Natural killer cell (primary cell): ENCODE results near the gene MED1. TPM values are rescaled to one million over a fixed set of nuclear protein-coding genes. Genes with fewer than 3 reads are reported as not detected.

ENCODE experiments used
- ATAC-seq, 3 donors: fragments of 150-1000 bp in 2 of 3; fragments of 200-7000 bp in 1 of 3; cut with Tn5 transposase; 1 replicate in 1 of 3; 2 replicates in 2 of 3; pipeline ENCODE4 v1.10.0; 2021; ENCODE audit warnings: mild to moderate bottlenecking in 2 of 3, moderate library complexity in 2 of 3
- DNase-seq, 2 donors: peaks; one replicate each; pipeline versions ENCODE4 v3.0.0 to v3.0.0-alpha.2; 2013 to 2021; ENCODE audit warnings: mixed read lengths in 1 of 2
- H3K27ac ChIP-seq: one replicate; pipeline ENCODE4 v1.5.1; 2013; ENCODE audit warnings: mild to moderate bottlenecking, low read length
- H3K27me3 ChIP-seq: one replicate; pipeline ENCODE4 v1.6.1; 2013; ENCODE audit warnings: low read length; ENCODE audit not compliant: control insufficient read depth, insufficient read depth
- H3K36me3 ChIP-seq: one replicate; pipeline ENCODE4 v1.6.1; 2013; ENCODE audit warnings: low read length; ENCODE audit not compliant: control insufficient read depth, insufficient read depth
- H3K4me1 ChIP-seq: one replicate; pipeline ENCODE4 v1.6.1; 2013; ENCODE audit warnings: low read length; ENCODE audit not compliant: control insufficient read depth, insufficient read depth
- H3K4me3 ChIP-seq: one replicate; pipeline ENCODE4 v1.5.1; 2013; ENCODE audit warnings: low read length
- H3K9me3 ChIP-seq: one replicate; pipeline ENCODE4 v1.6.1; 2013; ENCODE audit warnings: low read length; ENCODE audit not compliant: control insufficient read depth, insufficient read depth
- H3K27ac Mint-ChIP-seq, 2 donors: one replicate each; pipeline ENCODE4 v1.8.0; 2022; ENCODE audit warnings: mild to moderate bottlenecking in 2 of 2, mixed read lengths in 2 of 2, moderate library complexity in 1 of 2
- H3K27me3 Mint-ChIP-seq, 2 donors: one replicate each; pipeline ENCODE4 v1.8.0; 2022; ENCODE audit warnings: low read depth in 2 of 2, mixed read lengths in 2 of 2
- H3K36me3 Mint-ChIP-seq: one replicate; pipeline ENCODE4 v1.8.0; 2022; ENCODE audit warnings: mixed read lengths
- H3K4me1 Mint-ChIP-seq, 2 donors: one replicate each; pipeline ENCODE4 v1.8.0; 2022; ENCODE audit warnings: mixed read lengths in 2 of 2
- H3K4me3 Mint-ChIP-seq: one replicate; pipeline ENCODE4 v1.8.0; 2022; ENCODE audit warnings: mild to moderate bottlenecking, moderate library complexity, mixed read lengths
- H3K9me3 Mint-ChIP-seq, 2 donors: one replicate each; pipeline ENCODE4 v1.8.0; 2022; ENCODE audit warnings: mixed read lengths in 2 of 2
- CTCF ChIP-seq: fragments of 200-600 bp; IDR thresholded peaks from one replicate; pipeline ENCODE4 v1.8.0; 2022; ENCODE audit warnings: antibody characterized with exemption
- WGBS: methylation state at CpG from one replicate; pipeline ENCODE4 v1.1.7; 2013; ENCODE audit warnings: missing lambda C conversion rate; ENCODE audit not compliant: insufficient coverage; 5-methylcytosine and 5-hydroxymethylcytosine counted together
- intact Hi-C: fragments of 100-400 bp; cut with micrococcal nuclease; formaldehyde crosslinking; loops from one replicate; pipeline ENCODE4 v1.14.2; 2022
- total RNA-seq, 4 donors: library from RNA; stranded (reverse); fragments of 120-200 nt in 1 of 4; gene quantifications; one replicate each; pipeline versions ENCODE4 v1.2.3 to v1.2.4, GENCODE V29; 2013 to 2022

The MED1 gene
- total RNA-seq, 3 donors from 2014 or later (not counting 1 experiment from before 2014, with no cell fraction given): 44.3 to 63.8 (median 53.4) TPM

GRCh38 chr17:39429600-39429999, 21.5 kb downstream of the MED1 start:
- no peak overlapping the region for H3K27ac ChIP-seq
- no peaks in the 10 kb centered on the region for H3K4me1 ChIP-seq
- Mint-ChIP-seq H3K27me3 (no peaks in the 10 kb centered on the region), H3K4me1 (no peaks in the 10 kb centered on the region), H3K4me3 (no peak overlapping the region), H3K9me3 (no peaks in the 10 kb centered on the region), H3K36me3 (no peaks in the 10 kb centered on the region), H3K27ac (no peak overlapping the region)
- H3K27me3 ChIP-seq: no peaks in the 10 kb centered on the region
- peaks cover 60% of the 10 kb centered on the region for H3K36me3 ChIP-seq
- TF ChIP-seq CTCF: no peak
- no peak overlapping the region for H3K4me3 ChIP-seq
- intact Hi-C loops: no loop called here
- WGBS: 100% methylated on average over 4 of the region's 4 CpGs
- DNase-seq (no peak), ATAC-seq (no peak)
- no peaks in the 10 kb centered on the region for H3K9me3 ChIP-seq

- Histone ChIP-seq H3K4me3 (no peak overlapping the region), H3K9me3 (no peaks in the 10 kb centered on the region), H3K27me3 (no peaks in the 10 kb centered on the region), H3K36me3 (peaks cover 61% of the 10 kb centered on the region), H3K4me1 (no peaks in the 10 kb centered on the region), H3K27ac (no peak overlapping the region)
- intact Hi-C loops: no loop called here
- WGBS: no CpG with 5 or more reads among the region's 1 CpG
- H3K27ac Mint-ChIP-seq: no peak overlapping the region
- ATAC-seq (no peak), DNase-seq (no peak)
- no peaks in the 10 kb centered on the region for H3K4me1 Mint-ChIP-seq
- H3K9me3 Mint-ChIP-seq: no peaks in the 10 kb centered on the region
- peaks cover 21% of the 10 kb centered on the region for H3K36me3 Mint-ChIP-seq
- TF ChIP-seq CTCF: no peak
- H3K4me3 Mint-ChIP-seq: no peak overlapping the region
- no peaks in the 10 kb centered on the region for H3K27me3 Mint-ChIP-seq
Observed at GRCh38 chr17:39416141-39416540, 34.9 kb downstream of the MED1 start.

- H3K4me1 Mint-ChIP-seq: no peaks in the 10 kb centered on the region
- Histone ChIP-seq H3K4me1 (no peaks in the 10 kb centered on the region), H3K9me3 (no peaks in the 10 kb centered on the region), H3K27me3 (no peaks in the 10 kb centered on the region), H3K36me3 (peaks cover 56% of the 10 kb centered on the region), H3K27ac (no peak overlapping the region), H3K4me3 (no peak overlapping the region)
- H3K4me3 Mint-ChIP-seq: no peak overlapping the region
- H3K9me3 Mint-ChIP-seq: no peaks in the 10 kb centered on the region
- no peaks in the 10 kb centered on the region for H3K27me3 Mint-ChIP-seq
- no peak overlapping the region for H3K27ac Mint-ChIP-seq
- TF ChIP-seq CTCF: no peak
- peaks cover 32% of the 10 kb centered on the region for H3K36me3 Mint-ChIP-seq
- intact Hi-C loops: no loop called here
- 97% methylated on average over 13 of the region's 13 CpGs for WGBS
- DNase-seq (no peak), ATAC-seq (no peak)
Observed at GRCh38 chr17:39410279-39410678, 40.8 kb downstream of the MED1 start.

- no peak for DNase-seq
- no peaks in the 10 kb centered on the region for H3K9me3 Mint-ChIP-seq
- Histone ChIP-seq H3K36me3 (peaks cover 41% of the 10 kb centered on the region), H3K27me3 (no peaks in the 10 kb centered on the region), H3K9me3 (no peaks in the 10 kb centered on the region), H3K27ac (no peak overlapping the region), H3K4me3 (no peak overlapping the region), H3K4me1 (no peaks in the 10 kb centered on the region)
- intact Hi-C loops: no loop called here
- 98% methylated on average over 2 of the region's 2 CpGs for WGBS
- H3K27me3 Mint-ChIP-seq: no peaks in the 10 kb centered on the region
- no peaks in the 10 kb centered on the region for H3K4me1 Mint-ChIP-seq
- no peak for ATAC-seq
- no peak for TF ChIP-seq CTCF
- no peak overlapping the region for H3K4me3 Mint-ChIP-seq
- H3K36me3 Mint-ChIP-seq: peaks cover 27% of the 10 kb centered on the region
- H3K27ac Mint-ChIP-seq: no peak overlapping the region
Observed at GRCh38 chr17:39408360-39408759, 42.7 kb downstream of the MED1 start.
